ENCODE results near the gene EVPLL. TPM values are rescaled to one million over a fixed set of nuclear protein-coding genes. Genes with fewer than 3 reads are reported as not detected.

The EVPLL gene
- total RNA-seq (2022; extraction: Qiagen RNA extraction), result not detected in 5 replicates

GRCh38 chr17:18377437-18378204, at the start of gene EVPLL:
Gene EVPLL (plus strand): TSS chr17:18377778. CDS start chr17:18380938, 3,160 bp downstream.

GRCh38 chr17:18363101-18364049, 14.2 kb upstream of the EVPLL start, which contains the start of gene SHMT1:
Gene SHMT1 (minus strand): TSS chr17:18363550. CDS start chr17:18355981, 7,569 bp downstream.

Other genes with a start within 250 kb of the EVPLL start
- gene ALKBH5, start 193.9 kb upstream of the EVPLL start, total RNA-seq (2022; extraction: Qiagen RNA extraction), result 47.1 to 60.1 TPM (median 49.9 TPM) in 5 replicates
- 10.8 to 16.8 TPM (median 16.2 TPM) in 5 replicates for gene LLGL1, start 152.1 kb upstream of the EVPLL start, total RNA-seq (2022; extraction: Qiagen RNA extraction)
- gene FLII, start 119.0 kb upstream of the EVPLL start, total RNA-seq (2022; extraction: Qiagen RNA extraction), result 228 to 260 TPM (median 255 TPM) in 5 replicates
- 6.5 to 12.1 TPM (median 10.1 TPM) in 5 replicates for gene MIEF2, start 117.1 kb upstream of the EVPLL start, total RNA-seq (2022; extraction: Qiagen RNA extraction)
- gene TOP3A, start 62.8 kb upstream of the EVPLL start, total RNA-seq (2022; extraction: Qiagen RNA extraction), result 30.6 to 40.4 TPM (median 36.3 TPM) in 5 replicates
- 13.2 to 16.3 TPM (median 14.7 TPM) in 5 replicates for gene SMCR8, start 62.5 kb upstream of the EVPLL start, total RNA-seq (2022; extraction: Qiagen RNA extraction)
- 42.8 to 49.1 TPM (median 47.7 TPM) in 5 replicates for gene SHMT1, start 14.2 kb upstream of the EVPLL start, total RNA-seq (2022; extraction: Qiagen RNA extraction)
- not detected in 5 replicates for gene LGALS9C, start 99.0 kb downstream of the EVPLL start, total RNA-seq (2022; extraction: Qiagen RNA extraction)

All from A549 treated with Mapracorat at 1 μM for 4 hours (cell line).